MCF 10A (cell line): Measurements from ENCODE around the gene AANAT. TPM values are rescaled to one million over a fixed set of nuclear protein-coding genes. Genes with fewer than 3 reads are reported as not detected.

Experiments used
- BruUV-seq: library from RNA; stranded (reverse); fragments of 400-500 nt; replicated peaks from 2 replicates; lab custom pipeline; 2021; lab: Mats Ljungman, UMichigan
- CTCF ChIA-PET: fragments of 300-600 bp; sonication (Branson Sonifier 250); formaldehyde crosslinking; extraction: SDS; loops from one replicate; lab custom pipeline; 2021; ENCODE audit warnings: antibody characterized with exemption, inconsistent platforms; lab: Yijun Ruan, JAX
- POLR2A ChIA-PET: fragments of 300-600, 350-650 bp; sonication (Branson Sonifier 250); formaldehyde crosslinking; extraction: SDS; loops from one replicate; lab custom pipeline; 2020; ENCODE audit warnings: antibody characterized with exemption, inconsistent platforms; lab: Yijun Ruan, JAX
- DNase-seq: peaks from one replicate; pipeline ENCODE4 v3.0.0-alpha.2; 2018; ENCODE audit not compliant: unreplicated experiment
- H3K27ac Mint-ChIP-seq: one replicate; pipeline ENCODE4 v1.8.0; 2022; ENCODE audit warnings: mild to moderate bottlenecking, low read depth, mixed read lengths; ENCODE audit not compliant: unreplicated experiment
- H3K27me3 Mint-ChIP-seq: one replicate; pipeline ENCODE4 v1.8.0; 2022; ENCODE audit warnings: mixed read lengths; ENCODE audit not compliant: insufficient read depth, unreplicated experiment
- H3K36me3 Mint-ChIP-seq: one replicate; pipeline ENCODE4 v1.8.0; 2022; ENCODE audit warnings: mild to moderate bottlenecking, moderate library complexity, mixed read lengths; ENCODE audit not compliant: insufficient read depth, unreplicated experiment
- H3K4me1 Mint-ChIP-seq: one replicate; pipeline ENCODE4 v1.8.0; 2022; ENCODE audit warnings: mixed read lengths; ENCODE audit not compliant: insufficient read depth, unreplicated experiment
- H3K4me3 Mint-ChIP-seq: one replicate; pipeline ENCODE4 v1.8.0; 2022; ENCODE audit warnings: mild to moderate bottlenecking, moderate library complexity, mixed read lengths; ENCODE audit not compliant: unreplicated experiment
- H3K9me3 Mint-ChIP-seq: one replicate; pipeline ENCODE4 v1.8.0; 2022; ENCODE audit warnings: mixed read lengths; ENCODE audit not compliant: unreplicated experiment
- CTCF ChIP-seq: fragments of 200-600 bp; IDR thresholded peaks from one replicate; pipeline ENCODE4 v1.8.0; 2022; ENCODE audit warnings: antibody characterized with exemption, mild to moderate bottlenecking; ENCODE audit not compliant: unreplicated experiment
- intact Hi-C: fragments of 100-400 bp; cut with micrococcal nuclease; formaldehyde crosslinking; loops from 2 replicates; pipeline ENCODE4 v1.14.1; 2022
- total RNA-seq: library from RNA; stranded (reverse); gene quantifications from 2 replicates; pipeline ENCODE4 v1.2.3, GENCODE V29; 2022

Gene AANAT
- total RNA-seq, 1 experiment from 2014 or later, result not detected

- intact Hi-C loops, result no loop called here
- no TSS peak for BruUV-seq
- H3K27me3 Mint-ChIP-seq, result no peaks in the 10 kb centered on the region
- H3K4me1 Mint-ChIP-seq, result no peaks in the 10 kb centered on the region
- no peak overlapping the region for H3K27ac Mint-ChIP-seq
- no peak for TF ChIP-seq CTCF
- CTCF ChIA-PET, result interaction anchor here (0.7 to 1.5 kb wide), 4 partner anchors 13 to 496 kb away, joined by 3 to 6 read pairs (median 3); no protein-coding TSS in a partner anchor
- no peaks in the 10 kb centered on the region for H3K9me3 Mint-ChIP-seq
- POLR2A ChIA-PET, result interaction anchor here (1.3 kb wide), 1 partner anchor 38 kb away, joined by 5 read pairs; no protein-coding TSS in a partner anchor
- no peak overlapping the region for H3K4me3 Mint-ChIP-seq
- DNase-seq, result no peak
- H3K36me3 Mint-ChIP-seq, result no peaks in the 10 kb centered on the region
These were observed 5.4 kb upstream of the AANAT start for GRCh38 chr17:76461765-76462555.

GRCh38 chr17:76462556-76463290, 4.7 kb upstream of the AANAT start:
- DNase-seq, result no peak
- ChIA-PET POLR2A (interaction anchor here (1.3 kb wide), 1 partner anchor 37 kb away, joined by 5 read pairs; no protein-coding TSS in a partner anchor), CTCF (interaction anchor here (0.6 to 7.9 kb wide), 5 partner anchors 15 to 54 kb away, joined by 3 to 134 read pairs (median 6); partner anchors contain the start of gene RHBDF2)
- intact Hi-C loops, result no loop called here
- H3K27ac Mint-ChIP-seq, result no peak overlapping the region
- H3K36me3 Mint-ChIP-seq, result no peaks in the 10 kb centered on the region
- H3K4me3 Mint-ChIP-seq, result no peak overlapping the region
- H3K4me1 Mint-ChIP-seq, result no peaks in the 10 kb centered on the region
- H3K9me3 Mint-ChIP-seq, result no peaks in the 10 kb centered on the region
- H3K27me3 Mint-ChIP-seq, result no peaks in the 10 kb centered on the region
- no peak for TF ChIP-seq CTCF
- BruUV-seq, result no TSS peak

GRCh38 chr17:76466775-76467130, 650 bp upstream of the AANAT start:
- no peaks in the 10 kb centered on the region for H3K27me3 Mint-ChIP-seq
- no peaks in the 10 kb centered on the region for H3K36me3 Mint-ChIP-seq

More at GRCh38 chr17:76466775-76467130, 650 bp upstream of the AANAT start:
- no peak for TF ChIP-seq CTCF
- intact Hi-C loops, result loop anchor here (1.0 kb wide), 1 partner anchor 40 kb away; no protein-coding TSS in a partner anchor
- Mint-ChIP-seq H3K27ac (no peak overlapping the region), H3K4me3 (no peak overlapping the region), H3K9me3 (no peaks in the 10 kb centered on the region), H3K4me1 (no peaks in the 10 kb centered on the region)
- no peak for DNase-seq
- ChIA-PET CTCF (interaction anchor here (0.6 to 7.9 kb wide), 13 partner anchors 8 to 551 kb away, joined by 3 to 134 read pairs (median 4); partner anchors contain the start of gene RHBDF2), POLR2A (interaction anchor here (0.6 to 3.0 kb wide), 6 partner anchors 20 to 204 kb away, joined by 3 to 18 read pairs (median 6); partner anchors contain the start of gene RHBDF2)
- no TSS peak for BruUV-seq
